Measurements from ENCODE around the gene SVIL.
"Not testable (repeated sequence)": the region's sequence is repeated elsewhere in the genome, so short reads cannot be mapped to it uniquely, and the experiment has no call there.

- not testable (repeated sequence) for TF ChIP-seq CTCF (IDR thresholded peaks at IDR 0.05; ENCODE audit: poor library complexity, severe bottlenecking); EZH2 (IDR thresholded peaks at IDR 0.05; ENCODE audit: borderline replicate concordance, insufficient read depth, low read length, poor library complexity, severe bottlenecking)
Measured at GRCh38 chr10:29574212-29575097, 60.3 kb downstream of the SVIL start.
